Neural cell (in vitro differentiated cells): ENCODE measurements around the gene SPEM1. TPM values are rescaled to one million over a fixed set of nuclear protein-coding genes. Genes with fewer than 3 reads are reported as not detected.

Experiments used
- H2AFZ ChIP-seq: fragments of 200-600, 300-800 bp; sonication (generic), shearing (Covaris generic); 2 replicates; pipeline ENCODE4 v1.6.0; 2014; ENCODE audit warnings: low read depth, mild to moderate bottlenecking, antibody characterized with exemption, low read length, moderate library complexity
- H3F3A ChIP-seq: fragments of 200-600 bp; shearing (Covaris generic); 2 replicates; pipeline ENCODE4 v1.6.1; 2016; ENCODE audit warnings: mild to moderate bottlenecking, moderate library complexity, mixed read lengths, antibody characterized with exemption, low read length; ENCODE audit not compliant: insufficient read depth, poor library complexity, severe bottlenecking
- H3K27ac ChIP-seq: fragments of 200-600, 300-800 bp; sonication (generic), shearing (Covaris generic); 2 replicates; pipeline ENCODE4 v1.5.1; 2014; ENCODE audit warnings: mild to moderate bottlenecking, low read length, moderate library complexity
- H3K27me3 ChIP-seq: fragments of 300-800, 200-600 bp; sonication (generic), shearing (Covaris generic); 2 replicates; pipeline ENCODE4 v1.6.0; 2014; ENCODE audit warnings: mild to moderate bottlenecking, low read depth, low read length, moderate library complexity; ENCODE audit not compliant: insufficient read depth
- H3K36me3 ChIP-seq: fragments of 300-800, 200-600 bp; sonication (generic), shearing (Covaris generic); 2 replicates; pipeline ENCODE4 v1.5.1; 2014; ENCODE audit warnings: mild to moderate bottlenecking, antibody characterized with exemption, low read length, moderate library complexity; ENCODE audit not compliant: insufficient read depth
- H3K4me2 ChIP-seq: fragments of 300-800, 200-600 bp; sonication (generic), shearing (Covaris generic); 2 replicates; pipeline ENCODE4 v1.6.0; 2014; ENCODE audit warnings: mild to moderate bottlenecking, low read length
- H3K4me3 ChIP-seq: fragments of 300-800, 200-600 bp; sonication (generic), shearing (Covaris generic); 2 replicates; pipeline ENCODE4 v1.5.1; 2014; ENCODE audit warnings: mild to moderate bottlenecking, low read length, moderate library complexity
- H3K79me2 ChIP-seq: fragments of 200-600 bp; shearing (Covaris generic); replicated peaks from 2 replicates; pipeline ENCODE4 v1.6.0; 2014; ENCODE audit warnings: mild to moderate bottlenecking, low read length, moderate library complexity; ENCODE audit not compliant: insufficient read depth
- H3K9ac ChIP-seq: fragments of 300-800, 200-600 bp; sonication (generic), shearing (Covaris generic); 2 replicates; pipeline ENCODE4 v1.6.1; 2016; ENCODE audit warnings: mild to moderate bottlenecking, low read length, mixed read lengths
- H3K9me2 ChIP-seq: fragments of 200-600 bp; shearing (Covaris generic); 2 replicates; pipeline ENCODE4 v1.6.1; 2016; ENCODE audit warnings: mild to moderate bottlenecking, low read length, mixed read lengths; ENCODE audit not compliant: insufficient read depth
- H3K9me3 ChIP-seq: fragments of 200-600, 300-800 bp; sonication (generic), shearing (Covaris generic); 2 replicates; pipeline ENCODE4 v1.6.1; 2016; ENCODE audit warnings: mild to moderate bottlenecking, mixed run types, low read length, moderate library complexity, mixed read lengths
- H4K20me1 ChIP-seq: fragments of 200-600 bp; shearing (Covaris generic); 2 replicates; pipeline ENCODE4 v1.6.1; 2016; ENCODE audit warnings: mild to moderate bottlenecking, mixed run types; ENCODE audit not compliant: insufficient read depth
- CTCF ChIP-seq: fragments of 450-650 bp; IDR thresholded peaks from 2 replicates; pipeline ENCODE4 v1.5.1; 2014; ENCODE audit warnings: antibody characterized with exemption, mild to moderate bottlenecking, moderate library complexity; ENCODE audit not compliant: poor library complexity, severe bottlenecking
- EP300 ChIP-seq: fragments of 450-650 bp; conservative IDR thresholded peaks from 2 replicates; pipeline ENCODE4 v1.6.1; 2014; ENCODE audit warnings: antibody characterized with exemption, mild to moderate bottlenecking, moderate library complexity; ENCODE audit not compliant: poor library complexity, severe bottlenecking
- EZH2 ChIP-seq: fragments of 200-600, 300-800 bp; shearing (Covaris generic), sonication (generic); IDR thresholded peaks from 2 replicates; pipeline ENCODE4 v1.6.1; 2014; ENCODE audit warnings: antibody characterized with exemption, low read length, borderline replicate concordance, mild to moderate bottlenecking; ENCODE audit not compliant: insufficient read depth, poor library complexity, severe bottlenecking
- MXI1 ChIP-seq: fragments of 450-650 bp; conservative IDR thresholded peaks from 2 replicates; pipeline ENCODE4 v1.6.1; 2014; ENCODE audit warnings: antibody characterized with exemption, mild to moderate bottlenecking; ENCODE audit not compliant: poor library complexity, severe bottlenecking
- POLR2AphosphoS5 ChIP-seq: IDR thresholded peaks from 2 replicates; pipeline ENCODE4 v1.6.1; 2012
- RAD21 ChIP-seq: fragments of 450-650 bp; conservative IDR thresholded peaks from 2 replicates; pipeline ENCODE4 v1.6.1; 2014; ENCODE audit warnings: antibody characterized with exemption, mild to moderate bottlenecking, moderate library complexity
- REST ChIP-seq: IDR thresholded peaks from 2 replicates; pipeline ENCODE4 v1.6.1; 2012; ENCODE audit warnings: borderline replicate concordance
- SMC3 ChIP-seq: fragments of 450-650 bp; conservative IDR thresholded peaks from 2 replicates; pipeline ENCODE4 v1.6.1; 2014; ENCODE audit warnings: antibody characterized with exemption, mild to moderate bottlenecking, moderate library complexity; ENCODE audit not compliant: poor library complexity
- TAF1 ChIP-seq: IDR thresholded peaks from 2 replicates; pipeline ENCODE4 v1.6.1; 2012; ENCODE audit warnings: low read depth
- polyA plus RNA-seq: library from polyadenylated mRNA; depleted of rRNA; stranded (reverse); fragments of >200 nt; gene quantifications from 2 replicates; pipeline ENCODE4 v1.2.3, GENCODE V29; 2014

The SPEM1 gene
- polyA plus RNA-seq, 1 donor from 2014 or later = not detected

GRCh38 chr17:7432296-7432695 is 12.2 kb downstream of the SPEM1 start:
- H3K27me3 ChIP-seq = peaks cover 23% of the 10 kb centered on the region
- H3K9me3 ChIP-seq = no peaks in the 10 kb centered on the region
- no peaks in the 10 kb centered on the region for H4K20me1 ChIP-seq
- H3K4me2 ChIP-seq = no peak overlapping the region
- no peak overlapping the region for H3K9ac ChIP-seq
- no peaks in the 10 kb centered on the region for H3K36me3 ChIP-seq
- no peaks in the 10 kb centered on the region for H3K79me2 ChIP-seq
- no peak for TF ChIP-seq POLR2AphosphoS5
- TF ChIP-seq EP300 = no peak
- TF ChIP-seq REST = no peak
- H3K9me2 ChIP-seq = no peaks in the 10 kb centered on the region
- H3K27ac ChIP-seq = no peak overlapping the region
- H3F3A ChIP-seq = no peaks in the 10 kb centered on the region
- no peak overlapping the region for H2AFZ ChIP-seq
- no peak overlapping the region for H3K4me3 ChIP-seq

GRCh38 chr17:7435676-7436555 is 15.8 kb downstream of the SPEM1 start:
- H2AFZ ChIP-seq = no peak overlapping the region
- H3K27ac ChIP-seq = no peak overlapping the region
- H4K20me1 ChIP-seq = no peaks in the 10 kb centered on the region
- TF ChIP-seq POLR2AphosphoS5 (no peak), EZH2 (no peak), MXI1 (no peak), SMC3 (no peak), REST (no peak), TAF1 (no peak), RAD21 (no peak), CTCF (no peak), EP300 (no peak)
- no peak overlapping the region for H3K4me2 ChIP-seq
- no peaks in the 10 kb centered on the region for H3K9me3 ChIP-seq
- H3K79me2 ChIP-seq = no peaks in the 10 kb centered on the region
- H3K9me2 ChIP-seq = no peaks in the 10 kb centered on the region
- peaks cover 4% of the 10 kb centered on the region for H3F3A ChIP-seq
- H3K4me3 ChIP-seq = peak overlapping the region; percentile 85
- peak overlapping the region; percentile 41 for H3K9ac ChIP-seq
- peaks cover 43% of the 10 kb centered on the region for H3K27me3 ChIP-seq
- no peaks in the 10 kb centered on the region for H3K36me3 ChIP-seq
